Endothelial cell of umbilical vein (primary cell): ENCODE data around the gene WASF2. TPM values are rescaled to one million over a fixed set of nuclear protein-coding genes. Genes with fewer than 3 reads are reported as not detected.

ENCODE experiments used
- BruUV-seq: library from RNA; stranded (reverse); fragments of 400-500 nt; replicated peaks from 2 replicates; lab custom pipeline; 2021; lab: Mats Ljungman, UMichigan
- CTCF ChIA-PET: fragments of 300-600, 350-600 bp; sonication (Branson Sonifier 250); formaldehyde crosslinking; loops from one replicate; lab custom pipeline; 2021; ENCODE audit warnings: antibody characterized with exemption, inconsistent platforms; lab: Charles Lee
- POLR2A ChIA-PET: fragments of 300-600, 350-600 bp; sonication (Branson Sonifier 250); formaldehyde crosslinking; loops from one replicate; lab custom pipeline; 2021; ENCODE audit warnings: antibody characterized with exemption, inconsistent platforms; lab: Charles Lee
- DNase-seq: peaks from one replicate; pipeline ENCODE4 v3.0.0-alpha.2; 2011; ENCODE audit warnings: low read depth, low spot score
- FAIRE-seq: peaks from 2 replicates; lab custom pipeline; 2011; peaks lifted over from hg19 to GRCh38; lab: Jason Lieb, UNC
- H2AFZ ChIP-seq: 2 replicates; pipeline ENCODE4 v1.6.0; 2012; ENCODE audit warnings: low read depth, low read length, control low read depth, inconsistent platforms
- H3K27ac ChIP-seq: 2 replicates; pipeline ENCODE4 v1.5.1; 2011; ENCODE audit warnings: low read depth, mild to moderate bottlenecking, control low read depth, low read length, moderate library complexity; ENCODE audit not compliant: insufficient read depth
- H3K27me3 ChIP-seq, 2 experiments: 2 replicates each; pipeline versions ENCODE4 v1.6.0 to v1.6.1; 2011; ENCODE audit warnings: low read length in 2 of 2, mixed read lengths in 1 of 2; ENCODE audit not compliant: control insufficient read depth in 2 of 2, insufficient read depth in 2 of 2
- H3K36me3 ChIP-seq, 2 experiments: 2 replicates in 1 of 2; 3 replicates in 1 of 2; pipeline ENCODE4 v1.5.1; 2011; ENCODE audit warnings: low read length in 2 of 2, mild to moderate bottlenecking in 1 of 2, moderate library complexity in 1 of 2; ENCODE audit not compliant: control insufficient read depth in 2 of 2, insufficient read depth in 2 of 2; ENCODE audit errors: extremely low read depth in 1 of 2
- H3K4me1 ChIP-seq: 3 replicates; pipeline ENCODE4 v1.5.1; 2011; ENCODE audit warnings: mild to moderate bottlenecking, low read length; ENCODE audit not compliant: control insufficient read depth, insufficient read depth; ENCODE audit errors: extremely low read depth
- H3K4me2 ChIP-seq: 2 replicates; pipeline ENCODE4 v1.6.1; 2011; ENCODE audit warnings: low read length, control low read depth, mixed read lengths; ENCODE audit not compliant: insufficient read depth
- H3K4me3 ChIP-seq, 3 experiments: fragments of 200-600 bp in 1 of 3; sonication (generic), shearing (Covaris generic) in 1 of 3; replicated peaks in 1 of 3; 2 replicates each; pipeline ENCODE4 v1.5.1; 2011 to 2016; ENCODE audit warnings: control low read depth in 3 of 3, low read length in 3 of 3, mild to moderate bottlenecking in 2 of 3, inconsistent platforms in 1 of 3, low read depth in 1 of 3, moderate library complexity in 1 of 3; ENCODE audit not compliant: insufficient read depth in 1 of 3
- H3K79me2 ChIP-seq: 2 replicates; pipeline ENCODE4 v1.6.0; 2012; ENCODE audit warnings: low read length, inconsistent platforms; ENCODE audit not compliant: control insufficient read depth, insufficient read depth
- H3K9ac ChIP-seq: replicated peaks from 2 replicates; pipeline ENCODE3; 2011; ENCODE audit warnings: low read length, control low read depth; ENCODE audit not compliant: insufficient read depth; ENCODE audit errors: extremely low read depth
- H3K9me1 ChIP-seq: replicated peaks from 3 replicates; pipeline ENCODE4 v1.6.0; 2011; ENCODE audit warnings: mild to moderate bottlenecking, low read length; ENCODE audit not compliant: control insufficient read depth, insufficient read depth; ENCODE audit errors: extremely low read depth
- H3K9me3 ChIP-seq: replicated peaks from 2 replicates; pipeline ENCODE4 v1.5.1; 2012; ENCODE audit warnings: low read length, inconsistent platforms; ENCODE audit not compliant: control insufficient read depth, insufficient read depth
- H4K20me1 ChIP-seq: replicated peaks from 2 replicates; pipeline ENCODE3; 2011; ENCODE audit warnings: mild to moderate bottlenecking, low read length; ENCODE audit not compliant: control insufficient read depth, insufficient read depth; ENCODE audit errors: extremely low read depth
- CTCF ChIP-seq, 2 donors: IDR thresholded peaks; 1 replicate in 1 of 2; 2 replicates in 1 of 2; pipeline ENCODE4 v1.5.1; 2011; ENCODE audit warnings: low read length in 2 of 2, mild to moderate bottlenecking in 2 of 2, moderate library complexity in 2 of 2, control low read depth in 1 of 2, inconsistent platforms in 1 of 2, low read depth in 1 of 2; ENCODE audit not compliant: insufficient read depth in 1 of 2; ENCODE audit errors: extremely low read depth in 1 of 2
- EZH2 ChIP-seq: IDR thresholded peaks from 2 replicates; pipeline ENCODE4 v1.6.1; 2012; ENCODE audit warnings: borderline replicate concordance, low read depth, mild to moderate bottlenecking, moderate library complexity, low read length, inconsistent platforms; ENCODE audit not compliant: severe bottlenecking
- FOS ChIP-seq: IDR thresholded peaks from 2 replicates; pipeline ENCODE4 v1.6.1; 2011; ENCODE audit warnings: mild to moderate bottlenecking, low read length, moderate library complexity, borderline replicate concordance; ENCODE audit not compliant: insufficient read depth
- GATA2 ChIP-seq: IDR thresholded peaks from 2 replicates; pipeline ENCODE4 v1.7.0; 2011; ENCODE audit warnings: low read depth, mild to moderate bottlenecking, moderate library complexity, mixed read lengths, low read length; ENCODE audit not compliant: insufficient read length, insufficient read depth
- JUN ChIP-seq: IDR thresholded peaks from 2 replicates; pipeline ENCODE4 v1.6.1; 2011; ENCODE audit warnings: borderline replicate concordance, low read depth; ENCODE audit not compliant: insufficient read length, insufficient read depth
- MYC ChIP-seq: IDR thresholded peaks from one replicate; pipeline ENCODE4 v1.6.1; 2011; ENCODE audit warnings: mild to moderate bottlenecking, low read depth, low read length
- POLR2A ChIP-seq: IDR thresholded peaks from 2 replicates; pipeline ENCODE4 v1.6.1; 2012; ENCODE audit warnings: low read depth, mild to moderate bottlenecking, control low read depth, low read length
- POLR2AphosphoS5 ChIP-seq: IDR thresholded peaks from 2 replicates; pipeline ENCODE4 v1.6.1; 2012; ENCODE audit warnings: low read depth, mild to moderate bottlenecking, control low read depth, low read length, moderate library complexity; ENCODE audit not compliant: insufficient read depth
- dilution Hi-C: fragments of 300-500 bp; cut with MboI; formaldehyde crosslinking; loops from one replicate; pipeline ENCODE4 v1.15.0; 2019; ENCODE audit warnings: low sequenced_read_pairs; ENCODE audit not compliant: extremely low pct_ligation_motif_present
- intact Hi-C: fragments of 100-400 bp; cut with micrococcal nuclease; formaldehyde crosslinking; loops from one replicate; pipeline ENCODE4 v1.10.0; 2022
- polyA plus RNA-seq, 4 experiments: library from polyadenylated mRNA; depleted of rRNA in 3 of 4; stranded (reverse) in 3 of 4; unstranded in 1 of 4; fragments of >200 nt; gene quantifications; 2 replicates each; pipeline versions ENCODE4 v1.2.1 to v1.2.3, GENCODE V29; 2011 to 2012; ENCODE audit warnings: missing spikeins in 1 of 4
- total RNA-seq: library from RNA; stranded (reverse); gene quantifications from 2 replicates; pipeline ENCODE4 v1.2.3, GENCODE V29; 2021
- TF ChIP-seq, protein P1 (sequence below): IDR thresholded peaks from 2 replicates; pipeline ENCODE4 v1.6.1; 2011; ENCODE audit not compliant: insufficient read depth, insufficient read length

The WASF2 gene
- total and polyA plus RNA-seq, 2 donors (not counting 3 experiments of a cell fraction or from before 2014, with no cell fraction given), result 76.9 to 172 TPM

DNA sequence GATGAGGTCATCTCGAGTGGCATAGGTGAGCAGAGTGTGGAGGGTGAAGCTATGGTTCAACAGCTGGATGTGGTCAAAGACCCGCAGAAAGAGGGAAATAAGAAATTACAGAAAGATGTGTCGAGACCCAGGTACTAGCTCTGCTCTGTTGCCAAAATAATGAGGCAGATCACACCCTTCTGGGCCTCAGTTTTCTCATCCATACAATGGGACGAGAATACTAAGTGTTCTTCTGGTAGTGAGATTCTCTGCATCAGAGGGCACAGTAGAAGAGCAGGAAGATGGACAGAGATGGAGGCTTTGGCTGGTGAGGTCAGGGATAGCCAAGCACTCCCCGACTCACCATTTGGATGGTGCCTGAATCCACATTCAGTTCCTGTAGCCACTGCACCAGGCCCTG lies 134.3 kb downstream of the WASF2 start:
- POLR2A ChIA-PET, result interaction anchor here (1.0 kb wide), 1 partner anchor 10 kb away, joined by 4 read pairs; no protein-coding TSS in a partner anchor
- H3K4me1 ChIP-seq, result no peaks in the 10 kb centered on the region
- H3K9ac ChIP-seq, result no peak overlapping the region
- no TSS peak for BruUV-seq
- no peaks in the 10 kb centered on the region for H3K79me2 ChIP-seq
- intact Hi-C loops, result no loop called here
- peaks cover 0 to 2% of the 10 kb centered on the region in 2 experiments for H3K27me3 ChIP-seq
- TF ChIP-seq JUN, result no peak
- TF ChIP-seq, protein P1, sequence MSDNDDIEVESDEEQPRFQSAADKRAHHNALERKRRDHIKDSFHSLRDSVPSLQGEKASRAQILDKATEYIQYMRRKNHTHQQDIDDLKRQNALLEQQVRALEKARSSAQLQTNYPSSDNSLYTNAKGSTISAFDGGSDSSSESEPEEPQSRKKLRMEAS, result no peak
- TF ChIP-seq CTCF (IDR thresholded peaks at IDR 0.05; ENCODE audit: extremely low read depth in 1 of 2, insufficient read depth in 1 of 2, low read depth in 1 of 2, low read length in 2 of 2), result no peak
- no peak for TF ChIP-seq GATA2
- no peak for TF ChIP-seq MYC
- TF ChIP-seq EZH2, result no peak
- TF ChIP-seq POLR2A, result no peak
- no peak for TF ChIP-seq FOS
- TF ChIP-seq POLR2AphosphoS5, result no peak
- no peaks in the 10 kb centered on the region for H3K9me3 ChIP-seq
- no peak overlapping the region for H3K4me2 ChIP-seq
- DNase-seq (no peak), FAIRE-seq (no peak)
- peaks cover 0 to 2% of the 10 kb centered on the region in 2 experiments for H3K36me3 ChIP-seq
- no peaks in the 10 kb centered on the region for H3K9me1 ChIP-seq
- no peak overlapping the region for H3K4me3 ChIP-seq
- H3K27ac ChIP-seq, result no peak overlapping the region
- CTCF ChIA-PET, result interaction anchor here (1.5 to 5.5 kb wide), 5 partner anchors 9 to 59 kb away, joined by 4 to 54 read pairs (median 22); partner anchors contain the start of gene MAP3K6
- H4K20me1 ChIP-seq, result no peaks in the 10 kb centered on the region
- dilution Hi-C loops, result no loop called here
- H2AFZ ChIP-seq, result no peak overlapping the region

Other genes with a start within 250 kb of the WASF2 start
- 43.1 and 45.8 TPM in 2 replicates for gene TMEM222, start 168.0 kb downstream of the WASF2 start, total RNA-seq
- gene TMEM222, start 168.0 kb downstream of the WASF2 start, polyA plus RNA-seq, result 76.1 and 103 TPM in 2 replicates
- gene SYTL1, start 148.1 kb downstream of the WASF2 start, total RNA-seq, result not detected in 2 replicates
- 0.04 and 0.29 TPM in 2 replicates for gene SYTL1, start 148.1 kb downstream of the WASF2 start, polyA plus RNA-seq
- gene MAP3K6, start 123.2 kb downstream of the WASF2 start, total RNA-seq, result 12.4 and 18.5 TPM in 2 replicates
- gene MAP3K6, start 123.2 kb downstream of the WASF2 start, polyA plus RNA-seq, result 9.9 and 12.7 TPM in 2 replicates
- not detected in 2 replicates for gene FCN3, start 115.3 kb downstream of the WASF2 start, total RNA-seq
- gene FCN3, start 115.3 kb downstream of the WASF2 start, polyA plus RNA-seq, result 0.15 and 0.25 TPM in 2 replicates
- not detected in 2 replicates for gene CD164L2, start 106.8 kb downstream of the WASF2 start, total RNA-seq
- not detected in 2 replicates for gene CD164L2, start 106.8 kb downstream of the WASF2 start, polyA plus RNA-seq
- gene GPR3, start 97.5 kb downstream of the WASF2 start, total RNA-seq, result 1.8 and 2.4 TPM in 2 replicates
- 1.8 and 2.2 TPM in 2 replicates for gene GPR3, start 97.5 kb downstream of the WASF2 start, polyA plus RNA-seq
- gene AHDC1, start 114.0 kb upstream of the WASF2 start, total RNA-seq, result 32.1 and 33.0 TPM in 2 replicates
- gene AHDC1, start 114.0 kb upstream of the WASF2 start, polyA plus RNA-seq, result 7.0 and 7.8 TPM in 2 replicates
- not detected in 2 replicates for gene FGR, start 145.0 kb upstream of the WASF2 start, total RNA-seq
- gene FGR, start 145.0 kb upstream of the WASF2 start, polyA plus RNA-seq, result 0.16 and 0.18 TPM in 2 replicates
- 20.0 and 28.4 TPM in 2 replicates for gene IFI6, start 182.0 kb upstream of the WASF2 start, total RNA-seq
- 47.9 and 58.0 TPM in 2 replicates for gene IFI6, start 182.0 kb upstream of the WASF2 start, polyA plus RNA-seq
- 11.9 and 12.8 TPM in 2 replicates for gene FAM76A, start 235.8 kb upstream of the WASF2 start, total RNA-seq
- gene FAM76A, start 235.8 kb upstream of the WASF2 start, polyA plus RNA-seq, result 1.8 and 1.9 TPM in 2 replicates